Left colon (tissue), 2 donors: Measurements from ENCODE around the gene LHX3. TPM values are rescaled to one million over a fixed set of nuclear protein-coding genes. Genes with fewer than 3 reads are reported as not detected.

Source experiments
- ATAC-seq: fragments of 200-7000 bp; cut with Tn5 transposase; one replicate; pipeline ENCODE4 v1.9.1; 2020; ENCODE audit warnings: mild to moderate bottlenecking, moderate library complexity
- DNase-seq, 2 donors: peaks; one replicate each; pipeline ENCODE4 v3.0.0-alpha.2; 2020
- intact Hi-C, 2 donors: fragments of 100-400 bp; cut with DNase I in 1 of 2; cut with micrococcal nuclease in 1 of 2; formaldehyde crosslinking; loops; one replicate each; pipeline versions ENCODE4 v1.11.2 to v1.14.0; 2022; cut with DNase I, micrococcal nuclease
- total RNA-seq, 2 donors: library from RNA; stranded (reverse); fragmentation: NEBNext Ultra II Directional; extraction: Animal tissue kit (Norgen Biotek cat#: 25700); gene quantifications; one replicate each; pipeline ENCODE4 v1.2.1, GENCODE V29; 2021
- donor health status: DM: no; HTN: no; CAD: no.
- donor health status: DM: yes; HTN: yes; CAD: no.

The LHX3 gene
- total RNA-seq, 2 donors from 2014 or later, result not detected

GRCh38 chr9:136212345-136212950, 7.5 kb upstream of the LHX3 start:
- intact Hi-C loops, result no loop called here
- no peak for ATAC-seq
- DNase-seq, result no peak

GRCh38 chr9:136211441-136212344, 6.8 kb upstream of the LHX3 start:
- intact Hi-C loops, result no loop called here
- DNase-seq (no peak), ATAC-seq (no peak)

GRCh38 chr9:136211006-136211405, 6.1 kb upstream of the LHX3 start:
- DNase-seq (no peak), ATAC-seq (no peak)
- intact Hi-C loops, result no loop called here

- intact Hi-C loops, result no loop called here
- ATAC-seq (no peak), DNase-seq (no peak)
Measured at GRCh38 chr9:136210276-136210675, 5.3 kb upstream of the LHX3 start.

- intact Hi-C loops, result no loop called here
- no peak for DNase-seq
- ATAC-seq, result no peak
Measured at GRCh38 chr9:136209786-136210185, 4.9 kb upstream of the LHX3 start.

GRCh38 chr9:136209232-136209631, 4.3 kb upstream of the LHX3 start:
- intact Hi-C loops, result no loop called here
- ATAC-seq (no peak), DNase-seq (no peak)

GRCh38 chr9:136208675-136209074, 3.7 kb upstream of the LHX3 start:
- ATAC-seq (no peak), DNase-seq (no peak)
- intact Hi-C loops, result no loop called here

GRCh38 chr9:136207616-136208015, 2.7 kb upstream of the LHX3 start:
- intact Hi-C loops, result no loop called here
- ATAC-seq (no peak), DNase-seq (no peak)

- intact Hi-C loops, result no loop called here
- no peak for DNase-seq
- no peak for ATAC-seq
Measured at GRCh38 chr9:136206602-136207275, 1.8 kb upstream of the LHX3 start.

GRCh38 chr9:136205707-136205992, 722 bp upstream of the LHX3 start:
- no peak for DNase-seq
- intact Hi-C loops, result no loop called here
- ATAC-seq, result no peak

- no peak for ATAC-seq
- intact Hi-C loops, result no loop called here
- no peak for DNase-seq
Measured at GRCh38 chr9:136204145-136204805, 653 bp downstream of the LHX3 start.

- ATAC-seq (no peak), DNase-seq (no peak)
- intact Hi-C loops, result no loop called here
Measured at GRCh38 chr9:136203408-136204144, 1.4 kb downstream of the LHX3 start.

GRCh38 chr9:136202454-136203407, 2.2 kb downstream of the LHX3 start:
- intact Hi-C loops, result no loop called here
- DNase-seq, result no peak
- no peak for ATAC-seq

- intact Hi-C loops, result no loop called here
- no peak for DNase-seq
- no peak for ATAC-seq
Measured at GRCh38 chr9:136201609-136202453, 3.1 kb downstream of the LHX3 start.

- intact Hi-C loops, result no loop called here
- ATAC-seq, result no peak
- DNase-seq, result no peak
Measured at GRCh38 chr9:136201174-136201573, 3.8 kb downstream of the LHX3 start.

GRCh38 chr9:136200424-136200823, 4.5 kb downstream of the LHX3 start:
- intact Hi-C loops, result no loop called here
- no peak for DNase-seq
- ATAC-seq, result no peak
